ENCODE data around the gene OSBP.
"Not testable (repeated sequence)": the region's sequence is repeated elsewhere in the genome, so short reads cannot be mapped to it uniquely, and the experiment has no call there.

OSBP gene

DNA sequence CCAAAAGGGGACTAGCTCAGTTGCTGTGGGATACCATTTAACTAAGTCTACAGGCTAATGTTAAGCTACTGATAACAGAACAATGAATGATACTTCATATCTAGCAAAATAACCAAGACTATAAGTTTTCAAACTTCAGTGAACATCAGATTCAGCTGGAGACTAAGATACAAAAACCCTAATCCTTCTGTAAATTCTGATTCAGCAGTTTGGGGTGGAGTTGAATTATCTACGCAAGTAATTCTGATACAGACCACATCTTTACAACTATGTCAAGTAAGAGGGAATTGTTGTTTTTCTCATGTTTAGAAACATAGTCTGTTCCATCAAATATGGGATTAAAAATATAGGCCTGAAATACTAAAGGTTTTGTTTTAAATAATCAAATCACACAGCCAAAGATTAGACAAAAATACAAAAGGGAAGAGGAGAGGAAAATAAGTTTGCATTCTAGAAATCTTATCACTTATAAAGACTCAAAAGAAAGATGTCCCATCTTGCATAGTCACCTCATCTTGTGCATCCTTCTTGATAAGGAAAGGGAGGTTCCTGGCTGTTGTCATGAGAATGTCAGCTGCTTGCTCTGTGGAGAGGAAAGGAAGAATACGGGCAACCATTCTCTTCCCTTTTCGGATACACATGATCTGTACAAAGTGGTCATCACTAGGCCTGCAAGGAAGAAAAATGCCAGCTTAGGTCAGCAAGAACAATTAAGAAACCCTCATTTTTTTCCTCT lies 31.8 kb upstream of the OSBP start:
- Mint-ChIP-seq H3K27me3 (ENCODE audit: low read depth) (no peaks in the 10 kb centered on the region), H3K4me1 (no peaks in the 10 kb centered on the region), H3K27ac (no peak overlapping the region), H3K36me3 (ENCODE audit: low read depth) (peaks cover 92% of the 10 kb centered on the region), H3K4me3 (no peak overlapping the region), H3K9me3 (no peaks in the 10 kb centered on the region)
- TF ChIP-seq, protein P1, sequence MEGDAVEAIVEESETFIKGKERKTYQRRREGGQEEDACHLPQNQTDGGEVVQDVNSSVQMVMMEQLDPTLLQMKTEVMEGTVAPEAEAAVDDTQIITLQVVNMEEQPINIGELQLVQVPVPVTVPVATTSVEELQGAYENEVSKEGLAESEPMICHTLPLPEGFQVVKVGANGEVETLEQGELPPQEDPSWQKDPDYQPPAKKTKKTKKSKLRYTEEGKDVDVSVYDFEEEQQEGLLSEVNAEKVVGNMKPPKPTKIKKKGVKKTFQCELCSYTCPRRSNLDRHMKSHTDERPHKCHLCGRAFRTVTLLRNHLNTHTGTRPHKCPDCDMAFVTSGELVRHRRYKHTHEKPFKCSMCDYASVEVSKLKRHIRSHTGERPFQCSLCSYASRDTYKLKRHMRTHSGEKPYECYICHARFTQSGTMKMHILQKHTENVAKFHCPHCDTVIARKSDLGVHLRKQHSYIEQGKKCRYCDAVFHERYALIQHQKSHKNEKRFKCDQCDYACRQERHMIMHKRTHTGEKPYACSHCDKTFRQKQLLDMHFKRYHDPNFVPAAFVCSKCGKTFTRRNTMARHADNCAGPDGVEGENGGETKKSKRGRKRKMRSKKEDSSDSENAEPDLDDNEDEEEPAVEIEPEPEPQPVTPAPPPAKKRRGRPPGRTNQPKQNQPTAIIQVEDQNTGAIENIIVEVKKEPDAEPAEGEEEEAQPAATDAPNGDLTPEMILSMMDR (IDR thresholded peaks at IDR 0.05; ENCODE audit: unreplicated experiment in 3 of 3), result no peak

DNA sequence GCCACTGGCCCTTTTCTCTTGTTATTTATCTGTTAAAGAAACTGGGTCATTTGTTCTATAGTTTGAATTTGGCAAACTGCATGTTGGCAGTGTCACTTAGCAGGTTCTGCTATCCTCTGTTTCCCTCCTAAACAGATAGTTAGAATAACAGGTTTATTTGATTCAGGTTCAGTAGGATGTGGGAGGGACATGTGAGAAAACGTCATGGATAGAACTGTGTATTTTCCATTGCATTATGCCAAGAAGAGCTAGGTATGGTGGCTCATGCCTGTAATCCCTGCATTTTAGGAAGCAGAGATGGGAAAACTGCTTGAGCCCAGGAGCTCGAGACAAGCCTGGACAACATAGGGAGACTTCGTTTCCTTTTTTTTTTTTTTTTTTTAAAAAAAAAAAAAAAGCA lies 29.0 kb upstream of the OSBP start:
- no peak overlapping the region for H3K4me3 Mint-ChIP-seq
- H3K4me1 Mint-ChIP-seq, result no peaks in the 10 kb centered on the region
- no peaks in the 10 kb centered on the region for H3K9me3 Mint-ChIP-seq
- H3K27ac Mint-ChIP-seq, result no peak overlapping the region
- no peaks in the 10 kb centered on the region for H3K27me3 Mint-ChIP-seq (ENCODE audit: low read depth)
- peaks cover 87% of the 10 kb centered on the region for H3K36me3 Mint-ChIP-seq (ENCODE audit: low read depth)
- TF ChIP-seq, protein P1 (IDR thresholded peaks at IDR 0.05; ENCODE audit: unreplicated experiment in 3 of 3), result no peak

DNA sequence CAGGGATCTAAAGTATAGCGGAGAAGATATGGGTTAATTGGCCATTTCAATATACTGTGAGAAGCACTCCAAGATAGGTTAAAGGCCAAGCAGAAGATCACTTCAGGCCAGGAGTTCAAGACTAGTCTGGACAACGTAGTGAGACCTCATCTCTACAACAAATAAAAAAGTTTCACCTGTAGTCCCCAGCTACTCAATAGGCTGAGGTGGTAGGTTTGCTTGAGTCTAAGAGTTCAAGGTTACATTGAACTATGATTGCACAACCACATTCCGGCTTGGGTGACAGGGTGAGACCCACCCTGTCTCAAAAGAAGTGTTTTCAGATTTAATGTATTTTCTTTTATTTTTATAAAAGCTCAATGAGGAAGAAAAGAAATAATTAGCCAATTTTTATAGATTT lies 27.8 kb upstream of the OSBP start:
- Mint-ChIP-seq H3K4me1 (no peaks in the 10 kb centered on the region), H3K27me3 (ENCODE audit: low read depth) (no peaks in the 10 kb centered on the region), H3K36me3 (ENCODE audit: low read depth) (peaks cover 87% of the 10 kb centered on the region), H3K27ac (no peak overlapping the region), H3K4me3 (no peak overlapping the region), H3K9me3 (no peaks in the 10 kb centered on the region)
- TF ChIP-seq, protein P1 (IDR thresholded peaks at IDR 0.05; ENCODE audit: unreplicated experiment in 3 of 3), result no peak

DNA sequence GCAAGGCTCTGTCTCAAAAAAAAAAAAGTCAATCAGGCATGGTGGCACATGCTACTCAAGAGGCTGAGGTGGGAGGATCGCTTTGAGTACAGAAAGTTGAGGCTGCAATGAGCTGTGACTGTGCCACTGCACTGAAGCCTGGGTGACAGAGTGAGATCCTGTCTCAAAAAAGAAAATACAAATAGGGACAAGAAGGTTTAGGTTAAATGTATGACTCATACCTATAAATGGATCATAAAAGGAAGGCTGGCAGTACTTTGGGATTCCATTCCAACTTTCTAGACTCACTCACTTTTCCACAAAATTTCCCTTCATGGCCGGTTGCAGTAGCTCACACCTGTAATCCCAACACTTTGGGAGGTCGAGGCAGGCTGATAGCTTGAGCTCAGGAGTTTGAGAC lies 25.6 kb upstream of the OSBP start:
- Mint-ChIP-seq H3K27me3 (ENCODE audit: low read depth) (no peaks in the 10 kb centered on the region), H3K9me3 (no peaks in the 10 kb centered on the region), H3K4me1 (no peaks in the 10 kb centered on the region), H3K4me3 (no peak overlapping the region), H3K36me3 (ENCODE audit: low read depth) (peaks cover 91% of the 10 kb centered on the region), H3K27ac (no peak overlapping the region)
- TF ChIP-seq, protein P1 (IDR thresholded peaks at IDR 0.05; ENCODE audit: unreplicated experiment in 3 of 3), result no peak

DNA sequence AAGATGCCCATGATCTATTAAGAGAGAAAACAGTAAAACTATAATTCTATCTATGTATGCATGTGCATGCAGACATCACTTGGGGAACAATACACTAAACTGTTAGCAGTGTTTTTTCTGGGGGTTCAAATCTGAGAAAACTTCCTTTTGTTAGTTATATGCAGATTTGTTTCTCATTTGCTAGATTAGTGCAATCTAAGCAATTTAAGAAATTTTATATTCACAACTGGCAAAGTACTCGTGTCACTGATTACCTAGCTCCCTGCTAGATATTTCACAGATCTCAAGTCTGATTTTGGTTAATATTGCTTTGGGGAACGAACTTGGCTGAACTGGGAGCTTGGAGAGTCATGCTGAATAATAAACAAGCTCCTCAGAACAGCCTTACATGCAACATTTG lies 14.9 kb upstream of the OSBP start:
- no peaks in the 10 kb centered on the region for H3K9me3 Mint-ChIP-seq
- TF ChIP-seq, protein P1 (IDR thresholded peaks at IDR 0.05; ENCODE audit: unreplicated experiment in 3 of 3), result no peak
- peaks cover 4% of the 10 kb centered on the region for H3K27me3 Mint-ChIP-seq (ENCODE audit: low read depth)
- H3K36me3 Mint-ChIP-seq (ENCODE audit: low read depth), result no peaks in the 10 kb centered on the region
- H3K27ac Mint-ChIP-seq, result no peak overlapping the region
- H3K4me3 Mint-ChIP-seq, result no peak overlapping the region
- no peaks in the 10 kb centered on the region for H3K4me1 Mint-ChIP-seq

DNA sequence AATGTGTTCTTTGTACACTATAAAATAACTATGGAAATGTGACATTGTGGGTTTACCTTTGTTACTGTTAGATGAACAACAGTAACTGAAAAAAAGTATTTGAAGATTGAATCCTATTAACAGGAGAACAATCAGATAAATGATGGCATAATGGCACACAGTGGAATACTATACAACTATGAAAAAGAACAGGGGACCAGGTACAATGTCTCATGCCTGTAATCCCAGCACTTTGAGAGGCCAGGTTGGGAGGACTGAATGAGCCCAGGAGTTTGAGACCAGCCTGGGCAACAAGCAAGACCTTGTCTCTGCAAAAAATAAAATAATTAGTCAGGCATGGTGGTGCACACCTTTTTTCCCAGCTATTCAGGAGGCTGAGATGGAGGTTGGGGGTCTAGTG lies 14.4 kb upstream of the OSBP start:
- H3K4me1 Mint-ChIP-seq, result no peaks in the 10 kb centered on the region
- H3K36me3 Mint-ChIP-seq (ENCODE audit: low read depth), result no peaks in the 10 kb centered on the region
- H3K9me3 Mint-ChIP-seq, result no peaks in the 10 kb centered on the region
- H3K27ac Mint-ChIP-seq, result no peak overlapping the region
- TF ChIP-seq, protein P1 (IDR thresholded peaks at IDR 0.05; ENCODE audit: unreplicated experiment in 3 of 3), result no peak
- no peak overlapping the region for H3K4me3 Mint-ChIP-seq
- peaks cover 4% of the 10 kb centered on the region for H3K27me3 Mint-ChIP-seq (ENCODE audit: low read depth)

DNA sequence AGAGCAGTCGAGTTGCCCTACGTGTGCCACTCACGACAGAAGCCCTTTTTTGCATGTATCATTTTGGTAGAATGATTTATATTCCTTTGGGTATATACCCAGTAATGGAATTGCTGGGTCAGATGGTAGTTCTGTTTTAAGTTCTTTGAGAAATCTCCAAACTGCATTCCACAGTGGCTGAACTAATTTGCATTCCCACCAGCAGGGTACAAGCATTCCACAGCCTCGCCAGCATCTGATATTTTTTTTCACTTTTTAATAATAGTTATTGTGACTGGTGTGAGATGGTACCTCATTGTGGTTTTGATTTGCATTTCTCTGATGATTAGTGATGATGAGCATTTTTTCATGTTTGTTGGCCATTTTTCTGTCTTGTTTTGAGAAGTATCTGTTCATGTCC lies 11.4 kb upstream of the OSBP start:
- H3K36me3 Mint-ChIP-seq (ENCODE audit: low read depth); H3K9me3 Mint-ChIP-seq; H3K27ac Mint-ChIP-seq; H3K4me1 Mint-ChIP-seq; H3K27me3 Mint-ChIP-seq (ENCODE audit: low read depth); H3K4me3 Mint-ChIP-seq: not testable (repeated sequence)
